Ectodermal cell (in vitro differentiated cells): Measurements from ENCODE around the gene CEP72.
"Not testable (repeated sequence)": the region's sequence is repeated elsewhere in the genome, so short reads cannot be mapped to it uniquely, and the experiment has no call there.

Experiments
- H3K27ac ChIP-seq: 2 replicates; pipeline ENCODE4 v1.7.0; 2013; ENCODE audit warnings: mild to moderate bottlenecking, low read depth, low read length; ENCODE audit not compliant: insufficient read depth, poor library complexity, severe bottlenecking
- H3K27me3 ChIP-seq: 2 replicates; pipeline ENCODE4 v1.7.0; 2013; ENCODE audit warnings: mild to moderate bottlenecking, low read length; ENCODE audit not compliant: insufficient read depth, control insufficient read depth, poor library complexity, severe bottlenecking
- H3K36me3 ChIP-seq: one replicate; pipeline ENCODE4 v1.7.0; 2013; ENCODE audit warnings: low read length; ENCODE audit not compliant: control insufficient read depth, insufficient read depth
- H3K4me1 ChIP-seq: one replicate; pipeline ENCODE4 v1.7.0; 2013; ENCODE audit warnings: low read length; ENCODE audit not compliant: control insufficient read depth, insufficient read depth
- H3K4me3 ChIP-seq: 2 replicates; pipeline ENCODE4 v1.7.0; 2013; ENCODE audit warnings: low read depth, low read length, control low read depth; ENCODE audit not compliant: insufficient read depth
- H3K9me3 ChIP-seq: 2 replicates; pipeline ENCODE4 v1.7.0; 2013; ENCODE audit warnings: mild to moderate bottlenecking, low read length, moderate library complexity; ENCODE audit not compliant: control insufficient read depth
- WGBS, 2 experiments: methylation state at CpG; one replicate each; pipeline ENCODE4 v1.1.7; 2013; ENCODE audit warnings: missing lambda C conversion rate in 2 of 2; 5-methylcytosine and 5-hydroxymethylcytosine counted together

Gene CEP72

DNA sequence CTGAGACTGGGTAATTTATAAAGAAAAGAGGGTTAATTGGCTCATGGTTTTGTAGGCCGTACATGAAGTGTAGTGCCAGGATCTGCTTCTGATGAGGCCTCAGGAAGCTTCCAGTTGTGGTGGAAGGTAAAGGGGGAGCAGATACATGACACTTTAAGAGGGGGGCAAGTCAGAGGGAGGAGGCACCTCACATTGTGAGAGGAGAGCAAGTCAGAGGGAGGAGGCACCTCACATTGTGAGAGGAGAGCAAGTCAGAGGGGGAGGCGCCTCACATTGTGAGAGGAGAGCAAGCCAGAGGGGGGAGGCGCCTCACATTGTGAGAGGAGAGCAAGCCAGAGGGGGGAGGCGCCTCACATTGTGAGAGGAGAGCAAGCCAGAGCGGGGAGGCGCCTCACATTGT lies 7.0 kb upstream of the CEP72 start:
- H3K4me1 ChIP-seq, H3K36me3 ChIP-seq, H3K4me3 ChIP-seq, H3K9me3 ChIP-seq, H3K27ac ChIP-seq, H3K27me3 ChIP-seq: not testable (repeated sequence)
- 92 to 95% methylated on average over 6 of the region's 6 CpGs for WGBS, 2 experiments

DNA sequence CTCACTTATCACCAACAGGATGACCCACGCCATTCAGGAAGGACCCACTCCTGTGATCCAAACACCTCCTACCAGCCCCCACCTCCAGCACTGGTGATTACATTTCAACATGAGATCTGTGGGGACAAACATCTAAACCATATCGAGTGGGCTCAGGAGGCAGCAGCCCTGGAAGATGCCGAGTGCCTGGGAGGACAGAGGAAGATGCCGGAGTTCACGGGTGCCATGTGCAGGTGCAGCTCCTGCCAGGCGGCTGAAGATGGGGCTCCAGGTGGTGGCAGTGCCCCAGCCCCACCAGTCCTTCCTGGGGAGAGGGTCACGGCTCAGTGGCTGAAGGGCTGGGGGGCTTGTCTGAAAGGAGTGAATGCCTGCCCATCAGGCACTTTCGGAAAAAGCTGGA lies 6.1 kb upstream of the CEP72 start:
- Histone ChIP-seq H3K4me3 (no peak overlapping the region), H3K9me3 (no peaks in the 10 kb centered on the region), H3K27ac (no peak overlapping the region), H3K4me1 (no peaks in the 10 kb centered on the region), H3K36me3 (no peaks in the 10 kb centered on the region), H3K27me3 (no peaks in the 10 kb centered on the region)
- 92 to 94% methylated on average over 8 of the region's 8 CpGs for WGBS, 2 experiments

DNA sequence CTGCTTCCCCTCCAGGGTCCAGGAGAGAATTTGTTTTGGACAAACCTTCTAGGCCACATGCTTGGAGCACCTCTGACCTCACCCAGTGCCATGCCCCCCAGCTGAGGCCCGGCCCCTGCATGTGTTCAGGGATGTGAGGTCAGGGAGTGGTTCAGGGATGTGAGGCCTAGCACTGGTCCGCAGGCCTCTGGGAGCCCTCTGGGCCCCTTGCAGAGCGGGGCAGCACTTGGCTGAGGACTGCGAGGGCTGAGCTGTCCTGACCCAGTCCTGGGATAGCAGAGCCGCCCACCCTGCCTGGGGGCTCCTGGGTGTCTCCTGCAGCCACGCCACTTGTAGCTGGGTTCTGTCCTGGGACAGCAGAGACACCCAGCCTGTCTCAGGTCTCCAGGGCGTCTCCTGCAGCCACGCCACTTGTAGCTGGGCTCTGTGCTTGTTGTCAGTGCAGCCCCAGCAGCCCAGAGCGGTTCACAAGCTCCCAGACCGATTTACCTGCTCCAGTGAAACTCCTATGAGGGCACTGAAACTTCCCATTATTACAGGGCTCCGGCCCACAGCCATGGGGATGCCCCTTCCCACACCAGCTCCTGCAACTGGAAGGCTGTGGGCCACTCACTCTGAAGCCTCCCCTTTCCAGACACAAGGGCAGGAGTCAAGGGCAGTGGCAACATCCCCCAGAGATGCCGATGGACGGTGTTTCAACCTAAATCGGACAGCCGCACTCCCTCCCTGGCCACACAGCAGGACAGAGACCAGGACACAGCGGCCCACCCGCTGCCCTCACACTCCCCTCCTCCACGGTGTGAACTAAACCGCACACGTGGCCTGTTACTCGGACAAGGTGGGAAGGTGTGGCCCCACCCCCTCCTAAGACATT lies 5.4 kb upstream of the CEP72 start:
- peaks cover 4% of the 10 kb centered on the region for H3K4me1 ChIP-seq
- H3K27me3 ChIP-seq = no peaks in the 10 kb centered on the region
- H3K27ac ChIP-seq = no peak overlapping the region
- H3K4me3 ChIP-seq = no peak overlapping the region
- H3K9me3 ChIP-seq = no peaks in the 10 kb centered on the region
- 91 to 92% methylated on average over 21 of the region's 21 CpGs for WGBS, 2 experiments
- no peaks in the 10 kb centered on the region for H3K36me3 ChIP-seq

DNA sequence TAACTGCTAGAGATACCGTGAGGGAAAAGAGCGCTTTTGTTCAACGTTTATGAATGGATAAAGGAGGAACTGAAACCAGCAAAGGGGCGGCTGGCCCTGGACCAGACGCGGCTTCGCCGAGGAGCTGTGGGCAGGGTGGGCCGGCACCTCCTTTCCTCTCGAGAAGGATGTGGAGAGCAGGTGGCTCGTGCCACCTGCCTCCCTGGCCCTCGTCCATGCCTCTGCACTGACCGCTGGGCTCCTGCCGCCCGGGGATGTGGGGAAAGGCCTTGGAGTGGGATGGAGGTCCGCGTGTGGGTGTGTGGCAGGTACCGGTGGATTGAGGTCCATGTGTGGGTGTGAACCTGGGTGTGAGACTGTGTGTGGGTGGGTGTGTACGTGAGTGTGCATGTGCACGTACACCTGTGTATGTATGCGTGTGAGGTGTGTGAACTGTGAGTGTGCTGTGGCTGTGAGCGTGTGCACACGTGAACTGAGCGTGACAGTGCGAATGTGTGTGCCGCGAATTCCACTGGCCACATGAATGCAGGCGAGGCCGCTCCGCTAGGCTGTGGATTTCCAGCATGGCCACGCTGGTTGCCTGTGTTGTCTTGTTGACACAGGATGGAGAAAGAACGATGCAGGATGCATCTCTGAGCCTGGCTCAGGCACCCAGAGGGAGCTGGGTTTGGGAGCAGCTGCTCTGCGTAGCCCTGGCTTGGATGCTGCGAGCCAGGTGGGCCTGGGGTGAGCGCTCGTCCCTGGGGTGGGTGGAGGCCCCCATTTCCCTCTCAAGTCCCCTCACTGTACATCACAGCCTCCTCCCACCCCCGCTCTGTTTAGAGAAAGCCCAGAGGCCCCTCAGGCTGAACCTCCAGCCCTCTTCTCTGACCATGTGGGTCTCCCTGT lies 4.4 kb upstream of the CEP72 start:
- H3K4me3 ChIP-seq = no peak overlapping the region
- WGBS, 2 experiments = 93% methylated on average over 37 of the region's 37 CpGs
- H3K4me1 ChIP-seq = peaks cover 5% of the 10 kb centered on the region
- H3K27ac ChIP-seq = no peak overlapping the region
- no peaks in the 10 kb centered on the region for H3K9me3 ChIP-seq
- no peaks in the 10 kb centered on the region for H3K36me3 ChIP-seq
- no peaks in the 10 kb centered on the region for H3K27me3 ChIP-seq

DNA sequence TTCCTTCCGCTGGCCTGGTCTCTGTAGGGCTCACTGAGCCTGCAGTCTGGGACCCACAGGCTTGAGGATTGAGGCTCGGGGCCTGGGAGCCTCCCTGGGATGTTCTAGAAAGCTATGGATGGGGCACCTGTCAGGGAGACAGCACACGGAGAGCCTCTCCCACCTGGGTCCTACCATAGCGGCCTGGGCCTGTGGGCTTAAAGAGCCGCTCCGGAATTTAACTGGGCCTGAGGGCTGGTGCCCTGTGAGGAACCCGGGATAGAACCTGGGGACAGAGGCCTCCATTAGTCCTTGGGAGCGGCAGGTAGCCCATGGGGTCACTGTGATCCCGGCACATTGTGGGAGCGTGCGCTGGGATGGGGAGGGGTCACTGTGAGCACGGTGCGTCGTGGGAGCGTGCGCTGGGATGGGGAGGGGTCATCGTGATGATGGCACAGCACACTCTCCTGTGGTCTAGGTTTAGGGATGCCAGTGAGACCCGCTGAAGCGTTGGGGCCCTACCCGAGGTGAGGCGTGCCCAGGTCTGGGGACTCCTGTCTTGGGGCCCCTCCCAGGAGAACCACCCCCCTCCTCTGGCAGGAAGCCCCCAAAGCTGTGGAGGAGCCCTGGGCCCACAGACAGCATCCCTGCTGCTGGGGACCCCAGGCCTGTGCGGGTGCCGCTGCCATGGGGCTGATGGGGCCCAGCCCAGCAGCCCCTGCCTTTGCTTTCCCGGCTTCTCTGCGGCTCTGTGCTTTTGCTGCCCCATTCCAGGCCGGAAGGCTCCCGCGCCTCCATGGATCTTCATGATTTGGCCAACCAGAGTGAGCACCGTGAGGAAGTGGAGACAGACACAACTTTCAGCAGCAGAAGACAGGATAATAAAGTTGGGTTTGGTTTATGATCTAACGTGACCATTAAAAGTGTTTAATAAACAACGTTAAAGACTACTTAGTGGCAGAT lies 3.4 kb upstream of the CEP72 start:
- no peak overlapping the region for H3K4me3 ChIP-seq
- H3K9me3 ChIP-seq = no peaks in the 10 kb centered on the region
- 81 to 82% methylated on average over 31 of the region's 31 CpGs for WGBS, 2 experiments
- no peak overlapping the region for H3K27ac ChIP-seq
- H3K36me3 ChIP-seq = no peaks in the 10 kb centered on the region
- H3K27me3 ChIP-seq = no peaks in the 10 kb centered on the region
- H3K4me1 ChIP-seq = peaks cover 8% of the 10 kb centered on the region

DNA sequence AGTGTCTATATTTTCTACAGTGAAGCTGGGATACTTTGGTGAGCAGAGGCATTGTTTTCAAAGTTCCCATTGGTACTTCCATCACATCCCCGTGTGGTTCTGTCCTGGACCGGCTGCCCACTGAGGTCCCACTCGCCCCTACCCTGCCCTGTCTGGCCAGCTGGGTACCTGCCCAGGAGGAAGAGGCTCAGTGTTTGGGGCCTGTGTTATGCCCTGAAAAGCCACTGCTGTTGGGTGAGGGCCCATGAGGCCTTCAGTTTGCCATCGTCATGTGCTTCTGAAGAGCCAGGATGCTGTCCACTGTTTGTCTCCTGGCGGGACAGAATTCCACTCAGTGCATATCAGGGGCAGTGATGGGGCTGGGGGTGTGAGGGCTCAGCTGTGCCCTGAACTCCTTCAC lies 2.6 kb upstream of the CEP72 start:
- no peak overlapping the region for H3K27ac ChIP-seq
- H3K27me3 ChIP-seq = no peaks in the 10 kb centered on the region
- WGBS, 2 experiments = 91 to 95% methylated on average over 5 of the region's 5 CpGs
- no peak overlapping the region for H3K4me3 ChIP-seq
- H3K4me1 ChIP-seq = peaks cover 8% of the 10 kb centered on the region
- H3K9me3 ChIP-seq = no peaks in the 10 kb centered on the region
- no peaks in the 10 kb centered on the region for H3K36me3 ChIP-seq

DNA sequence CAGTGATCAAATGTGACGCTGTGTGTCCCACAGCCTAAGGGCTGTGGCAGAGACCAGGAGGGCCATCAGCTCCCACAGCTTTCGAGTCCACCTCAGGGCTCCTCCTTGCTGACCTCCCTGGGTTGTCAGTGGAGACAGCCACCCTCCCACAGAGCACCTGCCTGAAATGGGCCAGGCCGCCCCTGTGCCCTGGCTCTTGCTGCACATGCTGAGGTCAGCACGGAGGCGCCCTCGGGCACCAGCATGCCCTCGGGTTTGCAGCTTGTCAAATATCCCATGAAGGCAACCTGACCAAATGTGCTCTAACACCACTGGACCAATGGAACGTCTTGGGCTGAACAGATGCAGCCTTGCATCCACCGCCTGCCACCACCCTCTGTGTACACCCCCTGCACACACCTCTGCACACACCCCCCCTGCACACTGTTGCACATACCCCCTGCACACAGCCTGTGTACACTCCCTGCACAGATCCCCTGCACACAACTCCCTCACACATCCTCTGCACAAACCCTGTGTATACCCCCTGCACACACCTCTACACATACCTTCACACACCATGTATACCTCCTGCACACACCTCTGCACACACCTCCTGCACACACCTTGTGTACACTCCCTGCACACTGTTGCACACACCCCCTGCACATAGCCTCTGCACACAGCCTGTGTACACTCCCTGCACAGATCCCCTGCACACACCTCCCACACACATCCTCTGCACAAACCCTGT lies 2.0 kb upstream of the CEP72 start:
- Histone ChIP-seq H3K36me3 (no peaks in the 10 kb centered on the region), H3K27ac (no peak overlapping the region), H3K4me1 (peaks cover 8% of the 10 kb centered on the region), H3K27me3 (no peaks in the 10 kb centered on the region), H3K4me3 (no peak overlapping the region), H3K9me3 (no peaks in the 10 kb centered on the region)
- 91 to 93% methylated on average over 9 of the region's 9 CpGs for WGBS, 2 experiments

DNA sequence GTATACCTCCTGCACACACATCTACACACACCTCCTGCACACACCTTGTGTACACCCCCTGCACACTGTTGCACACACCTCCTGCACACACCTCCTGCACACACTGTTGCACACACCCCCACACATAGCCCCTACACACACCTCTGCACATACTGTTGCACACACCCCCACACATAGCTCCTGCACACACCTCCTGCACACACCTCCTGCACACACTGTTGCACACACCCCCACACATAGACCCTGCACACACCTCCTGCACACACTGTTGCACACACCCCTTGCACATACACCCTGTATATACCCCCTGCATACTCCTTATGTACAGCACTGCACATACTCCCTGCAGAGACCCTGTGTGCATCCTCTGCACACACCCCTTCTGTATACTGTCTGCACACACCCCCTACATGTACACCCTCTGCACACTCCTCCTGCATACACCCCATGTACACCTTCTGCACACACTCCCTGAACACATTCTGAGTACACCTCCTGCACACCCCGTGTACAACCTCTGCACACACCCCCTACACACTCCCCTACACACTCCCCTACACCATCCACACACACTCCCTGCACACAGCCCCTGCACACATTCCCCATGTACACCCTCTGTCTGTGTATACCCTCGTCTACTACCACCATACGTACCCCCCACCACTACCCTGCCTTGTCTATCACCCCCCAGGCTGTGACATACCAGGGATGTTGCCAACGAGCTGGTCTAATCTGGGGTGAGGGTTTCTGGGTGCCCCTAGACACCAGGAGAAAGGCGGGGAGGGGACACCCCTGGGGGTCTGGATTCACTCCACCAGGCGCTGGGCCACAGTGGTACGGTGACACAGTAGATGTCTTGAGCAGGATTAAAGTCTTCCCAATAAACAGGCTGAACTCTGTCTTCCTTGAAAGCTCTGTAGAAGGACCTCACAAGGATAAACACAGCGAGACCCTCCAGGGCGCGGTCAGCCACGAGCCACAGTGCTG lies 1.1 kb upstream of the CEP72 start:
- Histone ChIP-seq H3K4me1 (peaks cover 8% of the 10 kb centered on the region), H3K27ac (no peak overlapping the region), H3K4me3 (peak overlapping the region; percentile 69), H3K36me3 (no peaks in the 10 kb centered on the region), H3K27me3 (no peaks in the 10 kb centered on the region), H3K9me3 (no peaks in the 10 kb centered on the region)
- WGBS, 2 experiments = 53 to 59% methylated on average over 11 of the region's 11 CpGs
